Gastrocnemius medialis (tissue), 4 donors: ENCODE results near the gene TMEM18.

ENCODE experiments used
- POLR2A ChIP-seq, 2 donors: fragments of 450-650 bp; IDR thresholded peaks; one replicate each; pipeline ENCODE4 v1.6.1; 2017; ENCODE audit warnings: antibody characterized with exemption in 2 of 2, mild to moderate bottlenecking in 2 of 2, moderate library complexity in 2 of 2
- TF ChIP-seq, protein P1 (sequence below), 5 experiments: fragments of 450-650 bp in 3 of 5; fragments of 200-600 bp in 2 of 5; sonication (generic) in 2 of 5; IDR thresholded peaks in 4 of 5; conservative IDR thresholded peaks in 1 of 5; 1 replicate in 4 of 5; 2 replicates in 1 of 5; pipeline ENCODE4 v1.5.1; 2016 to 2019; ENCODE audit warnings: antibody characterized with exemption in 5 of 5, mild to moderate bottlenecking in 3 of 5, moderate library complexity in 3 of 5

DNA sequence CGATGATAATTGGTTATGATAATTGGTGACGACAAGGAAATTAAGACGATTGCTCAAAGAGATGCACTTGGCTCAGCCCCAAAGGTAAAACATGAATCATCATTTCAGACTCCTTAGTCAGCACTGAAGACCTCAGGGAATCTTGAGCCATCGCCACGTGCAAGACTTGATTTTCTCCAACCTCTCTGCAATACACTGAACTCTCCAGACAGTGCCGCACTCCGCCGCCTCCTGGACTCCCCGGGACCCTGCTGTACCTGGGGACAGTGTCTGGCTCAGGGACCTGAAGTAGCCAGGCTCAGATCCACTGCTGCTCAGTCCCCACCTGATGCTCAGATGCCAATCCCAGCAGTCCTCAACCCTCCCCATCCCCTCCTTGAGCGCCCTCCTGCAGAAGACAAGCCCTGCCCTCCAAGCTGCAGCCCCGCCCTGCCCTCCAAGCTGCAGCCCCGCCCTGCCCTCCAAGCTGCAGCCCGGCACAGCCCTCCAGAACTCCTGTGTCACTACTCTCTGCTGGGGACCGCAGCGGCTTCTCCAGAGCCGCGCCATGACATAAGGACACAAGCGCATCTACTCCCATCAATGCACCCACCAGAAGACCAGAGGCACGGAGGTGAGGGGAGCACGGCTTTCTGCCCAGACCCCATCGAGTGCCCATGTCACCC lies 1.1 kb downstream of the TMEM18 start:
- TF ChIP-seq, protein P1, sequence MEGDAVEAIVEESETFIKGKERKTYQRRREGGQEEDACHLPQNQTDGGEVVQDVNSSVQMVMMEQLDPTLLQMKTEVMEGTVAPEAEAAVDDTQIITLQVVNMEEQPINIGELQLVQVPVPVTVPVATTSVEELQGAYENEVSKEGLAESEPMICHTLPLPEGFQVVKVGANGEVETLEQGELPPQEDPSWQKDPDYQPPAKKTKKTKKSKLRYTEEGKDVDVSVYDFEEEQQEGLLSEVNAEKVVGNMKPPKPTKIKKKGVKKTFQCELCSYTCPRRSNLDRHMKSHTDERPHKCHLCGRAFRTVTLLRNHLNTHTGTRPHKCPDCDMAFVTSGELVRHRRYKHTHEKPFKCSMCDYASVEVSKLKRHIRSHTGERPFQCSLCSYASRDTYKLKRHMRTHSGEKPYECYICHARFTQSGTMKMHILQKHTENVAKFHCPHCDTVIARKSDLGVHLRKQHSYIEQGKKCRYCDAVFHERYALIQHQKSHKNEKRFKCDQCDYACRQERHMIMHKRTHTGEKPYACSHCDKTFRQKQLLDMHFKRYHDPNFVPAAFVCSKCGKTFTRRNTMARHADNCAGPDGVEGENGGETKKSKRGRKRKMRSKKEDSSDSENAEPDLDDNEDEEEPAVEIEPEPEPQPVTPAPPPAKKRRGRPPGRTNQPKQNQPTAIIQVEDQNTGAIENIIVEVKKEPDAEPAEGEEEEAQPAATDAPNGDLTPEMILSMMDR (IDR thresholded peaks at IDR 0.05 in 4 of 5, conservative IDR thresholded peaks at IDR 0.05 in 1 of 5) = peak in 2 of 5 experiments; percentile 6 to 22
- no peak for TF ChIP-seq POLR2A (IDR thresholded peaks at IDR 0.05)
